ENCODE data around the gene SLC46A2.

The SLC46A2 gene

GRCh38 chr9:112890106-112891081, at the start of gene SLC46A2:
SLC46A2 (minus strand) TSS chr9:112890876; CDS start chr9:112890681, 195 bp downstream.
- in situ Hi-C loops (cut with MboI; ENCODE audit: low sequenced_read_pairs) = loop anchor here (10.0 kb wide), 1 partner anchor 46 kb away; no protein-coding TSS in a partner anchor

- in situ Hi-C loops (cut with MboI; ENCODE audit: low sequenced_read_pairs) = no loop called here
These were observed 48.7 kb upstream of the SLC46A2 start for GRCh38 chr9:112939418-112939817.

GRCh38 chr9:112933696-112934095, 43.0 kb upstream of the SLC46A2 start:
- in situ Hi-C loops (cut with MboI; ENCODE audit: low sequenced_read_pairs) = no loop called here

GRCh38 chr9:112925058-112925641, 34.5 kb upstream of the SLC46A2 start:
- in situ Hi-C loops (cut with MboI; ENCODE audit: low sequenced_read_pairs) = no loop called here

- in situ Hi-C loops (cut with MboI; ENCODE audit: low sequenced_read_pairs) = loop anchor here (25.0 kb wide), 1 partner anchor 741 kb away; no protein-coding TSS in a partner anchor
These were observed 30.9 kb upstream of the SLC46A2 start for GRCh38 chr9:112921549-112921948.

- in situ Hi-C loops (cut with MboI; ENCODE audit: low sequenced_read_pairs) = loop anchor here (25.0 kb wide), 1 partner anchor 744 kb away; no protein-coding TSS in a partner anchor
These were observed 27.3 kb upstream of the SLC46A2 start for GRCh38 chr9:112917987-112918362.

GRCh38 chr9:112917047-112917986, 26.6 kb upstream of the SLC46A2 start:
- in situ Hi-C loops (cut with MboI; ENCODE audit: low sequenced_read_pairs) = loop anchor here (25.0 kb wide), 1 partner anchor 745 kb away; no protein-coding TSS in a partner anchor

- in situ Hi-C loops (cut with MboI; ENCODE audit: low sequenced_read_pairs) = loop anchor here (25.0 kb wide), 1 partner anchor 748 kb away; no protein-coding TSS in a partner anchor
These were observed 23.8 kb upstream of the SLC46A2 start for GRCh38 chr9:112914524-112914923.

- in situ Hi-C loops (cut with MboI; ENCODE audit: low sequenced_read_pairs) = loop anchor here (25.0 kb wide), 1 partner anchor 749 kb away; no protein-coding TSS in a partner anchor
These were observed 22.6 kb upstream of the SLC46A2 start for GRCh38 chr9:112913326-112913725.

GRCh38 chr9:112912636-112913035, 22.0 kb upstream of the SLC46A2 start:
- in situ Hi-C loops (cut with MboI; ENCODE audit: low sequenced_read_pairs) = loop anchor here (25.0 kb wide), 1 partner anchor 750 kb away; no protein-coding TSS in a partner anchor

- in situ Hi-C loops (cut with MboI; ENCODE audit: low sequenced_read_pairs) = loop anchor here (25.0 kb wide), 1 partner anchor 751 kb away; no protein-coding TSS in a partner anchor
These were observed 21.1 kb upstream of the SLC46A2 start for GRCh38 chr9:112911736-112912135.

GRCh38 chr9:112905084-112905483, 14.4 kb upstream of the SLC46A2 start:
- in situ Hi-C loops (cut with MboI; ENCODE audit: low sequenced_read_pairs) = loop anchor here (25.0 kb wide), 1 partner anchor 757 kb away; no protein-coding TSS in a partner anchor

- in situ Hi-C loops (cut with MboI; ENCODE audit: low sequenced_read_pairs) = loop anchor here (25.0 kb wide), 1 partner anchor 761 kb away; no protein-coding TSS in a partner anchor
These were observed 10.2 kb upstream of the SLC46A2 start for GRCh38 chr9:112900901-112901300.

GRCh38 chr9:112900488-112900887, 9.8 kb upstream of the SLC46A2 start:
- in situ Hi-C loops (cut with MboI; ENCODE audit: low sequenced_read_pairs) = loop anchor here (25.0 kb wide), 1 partner anchor 762 kb away; no protein-coding TSS in a partner anchor

GRCh38 chr9:112898872-112899311, 8.2 kb upstream of the SLC46A2 start:
- in situ Hi-C loops (cut with MboI; ENCODE audit: low sequenced_read_pairs) = loop anchor here (10.0 kb wide), 1 partner anchor 54 kb away; no protein-coding TSS in a partner anchor

- in situ Hi-C loops (cut with MboI; ENCODE audit: low sequenced_read_pairs) = loop anchor here (10.0 kb wide), 1 partner anchor 51 kb away; no protein-coding TSS in a partner anchor
These were observed 5.5 kb upstream of the SLC46A2 start for GRCh38 chr9:112896131-112896530.

- in situ Hi-C loops (cut with MboI; ENCODE audit: low sequenced_read_pairs) = loop anchor here (10.0 kb wide), 1 partner anchor 50 kb away; no protein-coding TSS in a partner anchor
These were observed 4.0 kb upstream of the SLC46A2 start for GRCh38 chr9:112894699-112895098.

GRCh38 chr9:112894041-112894440, 3.4 kb upstream of the SLC46A2 start:
- in situ Hi-C loops (cut with MboI; ENCODE audit: low sequenced_read_pairs) = loop anchor here (10.0 kb wide), 1 partner anchor 49 kb away; no protein-coding TSS in a partner anchor

GRCh38 chr9:112892981-112893380, 2.3 kb upstream of the SLC46A2 start:
- in situ Hi-C loops (cut with MboI; ENCODE audit: low sequenced_read_pairs) = loop anchor here (10.0 kb wide), 1 partner anchor 48 kb away; no protein-coding TSS in a partner anchor
